ENCODE measurements around the gene CHTF18.

GRCh38 chr16:818592-818991 is 30.2 kb downstream of the CHTF18 start:
- TF ChIP-seq HCFC1 (IDR thresholded peaks at IDR 0.05; ENCODE audit: low read depth, low read length) (no peak), THRAP3 (IDR thresholded peaks at IDR 0.05; ENCODE audit: borderline replicate concordance) (no peak), BRCA1 (IDR thresholded peaks at IDR 0.05) (no peak), BRCA1 (CRISPR knock-in tag; IDR thresholded peaks at IDR 0.05) (no peak), GABPA (tag; conservative IDR thresholded peaks at IDR 0.05; ENCODE audit: low read depth) (no peak), POLR2AphosphoS5 (IDR thresholded peaks at IDR 0.05; ENCODE audit: control insufficient read depth, insufficient read depth, low read depth, low read length) (no peak), MEF2D (tag; conservative IDR thresholded peaks at IDR 0.05; ENCODE audit: low read depth) (no peak), EHMT2 (IDR thresholded peaks at IDR 0.05) (no peak), ZNF239 (CRISPR knock-in tag; IDR thresholded peaks at IDR 0.05) (no peak)
